ENCODE data around the gene PCNT.

DNA sequence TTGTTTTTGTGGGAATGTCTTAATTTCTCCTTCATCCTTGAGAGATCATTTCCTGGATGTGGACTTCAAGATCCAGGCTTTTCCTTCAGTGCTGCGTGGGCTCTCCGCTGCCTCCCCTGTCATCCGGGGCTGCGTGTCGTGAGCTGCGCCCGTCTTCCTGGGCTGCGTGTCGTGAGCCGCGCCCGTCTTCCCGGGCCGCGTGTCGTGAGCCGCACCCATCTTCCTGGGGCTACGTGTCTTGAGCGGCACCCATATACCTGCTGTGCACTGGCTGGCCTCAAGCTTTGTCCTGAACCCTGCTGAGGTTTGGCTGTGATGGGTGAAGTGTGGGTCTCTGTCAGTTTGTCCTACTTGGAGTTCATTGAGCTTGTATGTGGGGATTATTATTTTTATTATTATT, 55.1 kb downstream of the PCNT start:
- TF ChIP-seq POLR2A (IDR thresholded peaks at IDR 0.05) = no peak
- TF ChIP-seq, protein P1, sequence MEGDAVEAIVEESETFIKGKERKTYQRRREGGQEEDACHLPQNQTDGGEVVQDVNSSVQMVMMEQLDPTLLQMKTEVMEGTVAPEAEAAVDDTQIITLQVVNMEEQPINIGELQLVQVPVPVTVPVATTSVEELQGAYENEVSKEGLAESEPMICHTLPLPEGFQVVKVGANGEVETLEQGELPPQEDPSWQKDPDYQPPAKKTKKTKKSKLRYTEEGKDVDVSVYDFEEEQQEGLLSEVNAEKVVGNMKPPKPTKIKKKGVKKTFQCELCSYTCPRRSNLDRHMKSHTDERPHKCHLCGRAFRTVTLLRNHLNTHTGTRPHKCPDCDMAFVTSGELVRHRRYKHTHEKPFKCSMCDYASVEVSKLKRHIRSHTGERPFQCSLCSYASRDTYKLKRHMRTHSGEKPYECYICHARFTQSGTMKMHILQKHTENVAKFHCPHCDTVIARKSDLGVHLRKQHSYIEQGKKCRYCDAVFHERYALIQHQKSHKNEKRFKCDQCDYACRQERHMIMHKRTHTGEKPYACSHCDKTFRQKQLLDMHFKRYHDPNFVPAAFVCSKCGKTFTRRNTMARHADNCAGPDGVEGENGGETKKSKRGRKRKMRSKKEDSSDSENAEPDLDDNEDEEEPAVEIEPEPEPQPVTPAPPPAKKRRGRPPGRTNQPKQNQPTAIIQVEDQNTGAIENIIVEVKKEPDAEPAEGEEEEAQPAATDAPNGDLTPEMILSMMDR (IDR thresholded peaks at IDR 0.05 in 4 of 5, conservative IDR thresholded peaks at IDR 0.05 in 1 of 5) = no peak
